ENCODE data around the gene PTGER3.

The PTGER3 gene

DNA sequence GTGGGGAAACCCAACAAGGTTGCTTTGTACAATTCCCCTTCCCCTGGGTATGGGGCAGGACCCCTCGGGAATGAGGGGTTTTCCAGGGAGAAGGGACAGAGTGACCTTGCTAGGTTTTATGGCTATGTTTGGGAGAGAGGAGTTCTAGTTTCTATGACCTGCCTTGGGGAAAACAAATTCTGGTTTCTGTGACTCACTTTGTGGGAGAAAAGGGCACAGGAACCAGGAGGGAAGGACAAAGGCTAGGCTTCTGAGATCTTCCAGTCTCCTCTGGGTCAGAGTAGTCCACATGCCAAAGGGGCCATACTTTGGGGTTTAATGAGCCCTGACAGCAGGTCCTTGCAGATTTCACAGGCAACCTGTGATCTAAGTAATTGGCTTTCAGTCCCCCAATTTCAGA lies 5.5 kb upstream of the PTGER3 start:
- FAIRE-seq (no peak), DNase-seq (ENCODE audit: insufficient read length, low spot score) (no peak)

DNA sequence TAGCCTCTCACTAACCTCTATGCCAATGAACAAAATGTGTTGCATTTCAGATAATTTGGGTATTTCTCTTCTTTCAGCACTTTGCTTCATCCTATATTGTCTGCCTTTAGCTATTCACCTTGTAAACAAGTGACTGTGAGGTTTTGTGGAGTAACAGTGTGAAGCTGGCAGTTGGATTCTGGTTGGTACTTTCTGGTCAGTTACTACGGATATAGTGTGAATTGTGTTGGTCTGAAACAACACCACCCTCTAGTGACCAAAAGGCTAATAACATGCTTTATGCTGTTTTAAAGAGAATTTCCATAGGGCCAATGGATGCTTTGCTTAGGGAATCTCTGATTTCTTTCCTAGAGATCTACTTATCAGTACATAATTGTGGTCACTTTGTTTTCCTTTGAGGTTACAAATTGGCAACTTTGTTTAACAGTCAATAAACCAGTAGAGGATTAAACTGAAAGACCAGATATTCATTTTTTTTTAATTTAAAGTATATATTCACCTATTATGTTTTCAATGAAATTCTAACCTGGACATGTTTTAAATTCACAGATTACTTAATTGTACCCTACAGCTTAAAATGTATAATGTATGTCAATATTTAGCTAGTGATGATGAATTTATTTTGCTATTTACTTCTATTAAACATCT lies 2.5 kb upstream of the PTGER3 start:
- FAIRE-seq = peak; percentile 88

DNA sequence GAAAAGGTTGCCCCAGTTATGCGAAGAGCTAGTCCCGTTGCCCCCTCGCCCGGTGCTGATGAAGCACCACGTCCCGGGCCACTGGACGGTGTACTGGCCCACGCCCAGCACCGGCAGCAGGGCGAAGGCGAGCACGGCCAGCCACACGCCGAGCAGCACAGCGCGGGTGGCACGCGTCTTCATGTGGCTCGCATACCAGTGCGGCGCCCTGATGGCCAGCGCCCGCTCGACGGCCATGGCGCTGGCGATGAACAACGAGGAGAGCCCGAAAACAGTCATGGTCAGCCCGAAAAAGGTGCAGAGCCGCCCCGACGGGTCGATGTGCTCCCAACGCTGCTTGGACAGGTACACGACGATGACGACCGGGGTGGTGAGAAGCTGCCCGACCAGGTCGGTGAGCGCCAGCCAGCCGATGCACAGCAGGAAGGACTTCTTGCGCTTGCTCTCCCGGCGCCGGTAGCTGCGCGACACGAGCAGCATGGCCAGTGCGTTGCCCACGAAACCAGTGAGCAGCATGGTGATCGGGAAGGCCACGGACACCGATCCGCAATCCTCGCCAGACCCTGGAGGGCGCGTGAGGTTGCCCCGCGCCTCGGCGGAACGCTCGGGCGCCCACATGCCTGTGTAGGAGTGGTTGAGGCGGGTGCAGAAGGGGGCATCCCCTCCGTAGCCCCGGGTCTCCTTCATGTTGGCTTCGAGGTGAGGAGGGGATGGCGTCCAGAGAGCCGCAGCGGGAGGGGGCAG lies 553 bp downstream of the PTGER3 start:
- DNase-seq (ENCODE audit: insufficient read length, low spot score) (no peak), FAIRE-seq (no peak)

More for the DNA sequence above, 2.5 kb upstream of the PTGER3 start:
- DNase-seq (ENCODE audit: insufficient read length, low spot score) = peak; percentile 48

DNA sequence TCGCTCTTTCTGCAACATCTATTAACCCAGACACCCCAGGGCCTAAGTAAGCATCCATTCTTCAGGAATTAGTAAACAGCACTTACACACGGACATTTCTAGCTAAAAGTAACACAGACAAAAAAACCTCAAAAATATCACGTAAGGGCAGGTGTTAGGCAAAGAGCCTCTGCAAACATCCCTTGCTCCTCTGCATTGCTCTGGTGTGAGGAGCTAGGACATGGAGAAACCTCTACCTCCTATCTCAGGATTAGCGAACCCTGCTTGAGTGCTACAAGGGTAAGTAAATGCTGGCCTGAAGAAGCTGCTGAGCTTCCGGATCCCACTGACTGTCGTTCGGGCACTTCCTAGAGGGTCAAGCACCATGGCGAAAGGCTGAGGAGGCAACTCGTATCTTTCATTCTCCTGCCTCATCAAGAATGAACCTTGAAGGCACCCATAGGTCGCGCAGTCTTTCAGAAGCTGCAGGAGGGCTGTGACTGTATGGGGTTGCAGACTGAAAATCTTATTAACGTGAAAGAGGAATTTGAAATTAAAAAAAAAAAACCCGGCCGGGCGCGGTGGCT lies 2.1 kb downstream of the PTGER3 start:
- DNase-seq (ENCODE audit: insufficient read length, low spot score) (no peak), FAIRE-seq (no peak)

DNA sequence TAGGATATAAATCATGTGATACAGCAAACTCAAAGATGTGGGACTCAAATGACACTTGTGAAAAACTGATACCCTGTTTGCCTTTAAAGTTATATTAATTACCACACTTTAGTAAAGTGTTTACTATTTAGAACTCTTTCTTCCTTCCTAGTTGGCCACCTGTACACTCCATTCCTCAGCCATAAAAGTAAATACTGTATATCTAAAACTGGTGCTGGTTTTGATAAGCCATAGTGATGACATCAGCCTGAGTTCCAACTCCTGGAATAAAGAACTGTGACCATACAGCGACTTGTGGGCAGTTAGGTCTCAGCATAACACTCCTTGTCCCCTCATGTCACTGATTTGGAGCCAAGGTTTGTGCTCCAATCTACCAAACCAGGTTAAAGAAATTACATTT lies 2.8 kb downstream of the PTGER3 start:
- FAIRE-seq (no peak), DNase-seq (ENCODE audit: insufficient read length, low spot score) (no peak)

DNA sequence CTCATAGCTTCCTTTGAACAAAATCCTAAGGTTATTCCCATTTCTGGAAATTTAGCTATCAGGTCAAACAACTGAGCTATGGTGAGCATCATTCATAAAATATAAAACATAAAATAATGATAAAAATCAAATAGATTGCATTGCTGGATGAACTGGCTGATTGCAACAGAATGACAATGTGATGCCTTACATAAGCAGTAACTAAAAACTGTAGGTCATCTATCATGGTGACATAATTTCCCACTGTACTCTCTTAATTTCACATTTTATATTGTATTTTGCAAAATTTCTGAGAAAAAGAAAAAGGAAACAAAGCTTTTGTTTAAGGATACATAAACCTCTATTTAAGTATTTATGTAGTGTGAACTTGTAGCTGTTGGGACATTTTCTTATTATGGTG lies 4.6 kb downstream of the PTGER3 start:
- FAIRE-seq (no peak), DNase-seq (ENCODE audit: insufficient read length, low spot score) (no peak)

DNA sequence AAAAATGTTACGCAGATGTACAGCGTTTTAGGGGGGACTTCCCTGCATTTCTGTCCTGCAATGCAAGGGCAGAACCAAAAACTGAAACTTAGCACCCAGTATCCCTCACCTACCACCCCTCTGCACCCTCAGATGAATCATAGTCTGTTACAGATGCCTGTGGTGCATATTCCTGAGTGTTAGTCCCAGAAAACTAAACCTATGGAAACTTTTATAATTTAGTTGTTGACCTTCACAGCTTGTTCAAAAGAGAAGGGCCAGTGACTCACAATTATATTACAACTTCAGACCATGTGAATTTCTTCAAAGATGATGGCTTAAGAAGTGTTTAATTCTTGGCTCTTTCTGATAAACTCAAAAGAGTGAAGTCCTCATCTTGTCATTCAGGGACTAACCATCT lies 5.8 kb downstream of the PTGER3 start:
- no peak for DNase-seq (ENCODE audit: insufficient read length, low spot score)
- no peak for FAIRE-seq

DNA sequence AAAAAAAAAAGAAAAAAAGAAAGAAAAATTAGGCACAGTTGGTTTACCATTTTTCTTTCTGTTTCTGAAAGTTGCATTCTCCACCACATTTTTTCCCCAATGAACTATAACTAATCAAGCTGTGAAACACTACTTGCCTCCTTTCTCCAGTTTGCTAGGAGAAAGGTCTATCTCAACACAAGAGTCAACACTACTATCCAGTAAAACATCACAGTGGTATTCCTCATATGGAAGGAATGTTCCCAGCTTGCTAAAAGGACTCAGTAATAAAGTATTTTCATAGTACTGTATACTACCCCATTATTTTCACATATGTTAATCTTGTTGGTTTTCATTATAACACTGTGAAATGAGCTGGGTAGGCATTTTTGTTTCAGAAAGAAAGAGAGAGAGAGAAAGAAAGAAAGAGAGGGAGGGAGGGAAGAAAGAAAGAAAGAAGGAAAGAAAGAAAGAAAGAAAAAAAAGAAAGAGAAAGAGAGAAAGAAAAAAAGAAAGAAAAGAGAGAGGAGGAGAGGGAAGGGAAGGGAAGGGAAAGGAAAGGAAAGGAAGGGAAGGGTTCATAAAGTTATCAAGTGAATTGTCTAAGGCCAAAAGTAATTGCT lies 7.9 kb downstream of the PTGER3 start:
- no peak for FAIRE-seq
- DNase-seq (ENCODE audit: insufficient read length, low spot score) = no peak

DNA sequence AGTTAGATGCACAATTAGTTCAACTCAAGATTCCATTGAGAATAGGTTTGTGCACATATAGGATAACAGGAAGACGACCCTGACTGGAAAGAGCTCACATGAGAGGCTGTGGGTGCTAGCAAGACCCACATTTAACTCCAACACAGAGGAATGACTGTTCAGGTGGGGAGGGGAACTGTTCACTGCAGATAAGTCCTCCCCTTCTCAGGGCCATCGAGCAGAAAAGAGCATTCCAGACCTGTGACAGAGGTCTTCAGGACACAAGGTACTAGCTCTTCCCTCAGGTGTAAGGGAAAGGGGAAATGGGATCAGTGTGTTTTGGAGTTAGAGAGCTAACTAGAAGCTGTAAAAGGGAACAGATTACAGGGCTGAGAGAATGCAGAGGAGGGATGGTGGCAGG lies 8.7 kb downstream of the PTGER3 start:
- FAIRE-seq (no peak), DNase-seq (ENCODE audit: insufficient read length, low spot score) (no peak)

DNA sequence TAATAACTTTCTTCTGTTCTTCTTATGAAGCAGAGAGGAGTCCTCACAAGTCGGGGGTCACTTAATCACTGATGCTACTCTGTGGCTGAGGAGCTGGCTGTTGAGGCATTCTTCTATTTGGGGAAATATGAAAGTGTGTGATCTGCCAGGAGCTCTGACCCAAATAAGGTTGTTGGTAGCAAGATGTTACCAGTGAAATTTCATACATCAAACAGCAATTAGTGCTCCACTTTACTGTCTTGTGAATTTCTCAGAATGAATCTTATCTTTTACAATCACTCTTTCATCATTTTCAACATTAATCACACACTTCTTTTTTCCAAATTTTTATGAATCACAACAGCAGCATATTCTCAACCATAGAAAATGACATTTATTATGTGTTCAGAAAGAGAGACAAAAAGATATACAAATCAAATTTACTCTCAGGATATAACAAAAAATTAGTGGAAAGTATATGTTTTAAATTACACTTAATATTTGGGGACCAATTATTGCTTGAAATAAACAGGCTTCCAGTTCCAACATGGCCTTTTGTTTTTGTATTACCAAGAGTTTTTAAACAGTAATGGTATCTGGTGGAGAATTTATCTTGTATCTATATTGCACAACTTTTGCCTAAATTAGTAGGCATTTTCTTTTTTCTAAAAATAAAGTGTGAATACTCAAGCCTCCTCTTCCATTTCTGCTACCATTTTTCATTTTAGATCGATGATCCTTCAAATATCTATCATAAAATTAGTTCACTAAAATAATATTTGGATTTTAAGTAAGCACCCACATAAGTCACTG lies 9.6 kb downstream of the PTGER3 start:
- no peak for FAIRE-seq
- DNase-seq (ENCODE audit: insufficient read length, low spot score) = no peak

DNA sequence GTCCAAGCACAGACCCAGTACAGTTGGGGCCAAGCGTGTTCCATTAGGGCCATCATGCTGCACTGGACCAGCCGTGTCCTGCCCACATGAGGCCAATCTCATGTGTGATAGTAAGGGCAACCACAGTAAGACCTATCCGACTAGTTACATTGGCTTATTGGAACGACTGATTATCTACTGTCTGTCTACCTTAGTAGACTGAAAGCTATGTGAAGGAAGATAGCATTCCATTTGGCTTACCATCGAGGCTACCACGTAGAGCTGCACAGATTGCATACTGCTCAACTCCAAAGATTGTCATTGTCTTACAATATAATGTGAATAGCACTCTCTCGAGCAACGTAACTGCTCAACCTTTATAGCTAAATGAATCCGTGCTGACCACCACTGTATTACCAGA lies 10.6 kb downstream of the PTGER3 start:
- DNase-seq (ENCODE audit: insufficient read length, low spot score) (no peak), FAIRE-seq (no peak)

DNA sequence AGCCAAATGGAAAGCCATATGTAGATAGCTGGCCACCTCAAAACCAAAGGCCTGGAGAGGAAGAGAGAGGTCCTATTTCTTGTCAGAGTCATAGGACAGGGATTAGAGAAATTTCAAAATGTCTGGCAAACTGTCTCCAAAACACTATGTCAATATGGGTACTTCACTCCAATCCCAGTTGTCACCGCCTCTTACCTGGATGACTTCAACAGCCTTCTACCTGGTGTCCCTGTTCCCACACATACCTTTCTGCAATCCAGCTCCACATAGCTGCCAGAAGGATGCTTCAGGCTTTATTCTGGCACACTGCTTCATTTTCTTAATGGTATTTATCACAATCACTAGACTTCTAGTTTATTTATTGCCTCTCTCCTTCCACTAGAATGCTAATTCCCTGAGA lies 14.5 kb downstream of the PTGER3 start:
- DNase-seq (ENCODE audit: insufficient read length, low spot score) = no peak
- FAIRE-seq = no peak

DNA sequence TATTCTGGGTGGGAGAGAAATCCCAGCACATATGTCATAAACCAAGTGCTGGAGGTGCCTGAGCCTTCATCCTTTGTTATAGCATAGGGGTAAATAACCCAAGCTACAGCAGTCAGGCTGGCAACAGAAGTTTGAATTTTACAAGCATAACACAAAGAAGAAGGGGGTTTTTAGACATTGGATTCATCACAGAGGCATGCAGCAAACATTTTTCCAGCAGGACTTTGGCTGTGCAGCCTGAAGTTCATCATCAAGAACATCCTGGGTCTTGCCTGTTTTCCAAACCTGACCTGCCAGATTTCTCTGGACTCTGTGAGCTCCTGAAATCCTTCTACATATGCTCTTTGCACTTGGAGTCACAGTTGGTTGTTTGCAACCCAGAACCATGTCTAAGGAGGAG lies 16.2 kb downstream of the PTGER3 start:
- no peak for FAIRE-seq
- no peak for DNase-seq (ENCODE audit: insufficient read length, low spot score)

DNA sequence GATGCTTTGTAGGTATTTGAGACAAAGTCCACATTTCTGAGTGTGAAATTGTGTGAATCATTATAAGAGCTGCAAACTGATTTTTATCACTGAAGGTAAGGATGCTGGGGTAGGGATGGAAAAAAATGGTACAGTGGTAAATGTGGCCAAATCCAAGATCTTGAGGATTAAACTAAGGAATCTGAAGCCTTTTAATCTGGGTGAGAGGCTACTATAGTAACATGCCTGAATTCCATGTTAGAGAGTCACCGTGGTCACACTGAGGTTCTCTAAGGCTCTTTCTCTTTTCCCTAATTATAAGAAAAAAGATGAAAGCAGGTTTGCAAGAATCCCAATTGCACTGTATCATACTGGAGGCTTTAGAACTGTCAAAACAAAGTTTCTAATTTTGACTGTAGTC lies 17.6 kb downstream of the PTGER3 start:
- DNase-seq (ENCODE audit: insufficient read length, low spot score) = no peak
- FAIRE-seq = no peak

DNA sequence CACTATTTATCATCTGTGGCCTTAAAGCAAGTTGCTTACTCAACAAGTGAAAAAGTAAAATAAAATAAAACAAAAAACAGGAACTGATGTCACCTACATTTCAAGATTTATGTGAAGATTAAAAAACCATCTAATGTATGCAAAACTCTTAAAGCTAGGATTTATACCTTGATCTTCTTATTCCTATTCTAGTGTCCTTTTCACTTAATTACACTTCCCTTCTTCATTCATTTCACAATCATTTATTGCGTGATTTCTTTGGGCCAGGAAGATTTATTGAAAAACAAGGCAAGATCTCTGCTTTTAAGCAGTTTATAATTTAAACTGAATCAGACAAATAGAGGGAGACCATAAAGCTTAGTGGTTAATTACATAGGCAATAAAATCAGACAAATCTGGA lies 18.6 kb downstream of the PTGER3 start:
- FAIRE-seq (no peak), DNase-seq (ENCODE audit: insufficient read length, low spot score) (no peak)

DNA sequence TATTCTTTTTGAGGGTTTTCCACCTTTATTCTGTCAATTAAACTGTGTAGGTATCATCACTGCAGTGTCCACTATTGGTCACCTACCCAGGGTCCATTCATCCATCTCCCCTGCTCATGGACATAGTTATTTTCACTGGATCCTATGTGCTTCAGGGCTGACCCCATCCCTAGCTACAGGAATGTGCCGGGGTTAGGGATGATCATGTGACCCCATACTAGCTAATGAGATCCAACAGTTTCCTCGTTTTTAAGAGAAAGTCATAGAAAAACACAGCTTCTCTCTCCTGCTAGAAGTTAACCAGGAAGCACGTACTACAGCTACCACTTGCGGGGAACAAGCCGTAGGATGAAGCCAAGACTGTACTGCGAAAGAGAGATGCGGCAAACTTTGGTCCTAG lies 19.6 kb downstream of the PTGER3 start:
- no peak for DNase-seq (ENCODE audit: insufficient read length, low spot score)
- no peak for FAIRE-seq

DNA sequence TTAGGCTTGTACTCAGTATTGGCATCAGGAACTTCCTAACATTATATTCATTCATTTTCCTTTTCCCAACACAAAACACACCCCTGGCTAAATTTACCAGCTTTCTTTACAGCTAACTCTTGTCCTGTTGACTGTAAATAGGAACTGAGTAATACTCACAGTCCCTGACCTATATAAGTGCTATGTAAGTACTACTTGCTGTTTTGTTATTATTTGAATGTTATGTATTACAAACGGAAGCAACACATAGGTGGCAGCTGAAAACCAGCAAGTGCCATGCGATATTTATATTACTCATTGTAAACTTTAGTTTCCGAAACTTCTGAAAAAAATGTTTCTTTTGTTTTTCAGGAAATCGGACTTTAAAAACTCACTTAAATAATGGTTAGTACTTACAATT lies 21.5 kb downstream of the PTGER3 start:
- no peak for FAIRE-seq
- DNase-seq (ENCODE audit: insufficient read length, low spot score) = no peak

DNA sequence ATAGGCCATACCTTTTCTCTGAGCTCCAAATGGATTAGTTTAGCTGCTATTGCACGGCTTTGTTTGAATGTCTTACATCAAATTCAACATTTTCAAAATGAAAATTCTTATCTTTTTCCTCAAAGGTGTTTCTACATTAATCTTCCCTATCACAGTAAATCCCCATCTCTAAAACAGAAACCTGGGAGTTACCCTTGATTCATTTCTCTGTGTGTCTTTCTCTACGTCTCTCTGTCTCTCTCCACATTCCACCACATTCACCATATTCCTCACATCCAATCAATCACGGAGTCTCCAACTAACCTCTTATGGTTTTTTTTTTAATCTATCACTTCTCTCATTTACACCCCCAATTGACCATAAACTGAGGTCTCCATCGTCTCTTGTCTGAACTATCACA lies 24.1 kb downstream of the PTGER3 start:
- FAIRE-seq = no peak
- no peak for DNase-seq (ENCODE audit: insufficient read length, low spot score)

DNA sequence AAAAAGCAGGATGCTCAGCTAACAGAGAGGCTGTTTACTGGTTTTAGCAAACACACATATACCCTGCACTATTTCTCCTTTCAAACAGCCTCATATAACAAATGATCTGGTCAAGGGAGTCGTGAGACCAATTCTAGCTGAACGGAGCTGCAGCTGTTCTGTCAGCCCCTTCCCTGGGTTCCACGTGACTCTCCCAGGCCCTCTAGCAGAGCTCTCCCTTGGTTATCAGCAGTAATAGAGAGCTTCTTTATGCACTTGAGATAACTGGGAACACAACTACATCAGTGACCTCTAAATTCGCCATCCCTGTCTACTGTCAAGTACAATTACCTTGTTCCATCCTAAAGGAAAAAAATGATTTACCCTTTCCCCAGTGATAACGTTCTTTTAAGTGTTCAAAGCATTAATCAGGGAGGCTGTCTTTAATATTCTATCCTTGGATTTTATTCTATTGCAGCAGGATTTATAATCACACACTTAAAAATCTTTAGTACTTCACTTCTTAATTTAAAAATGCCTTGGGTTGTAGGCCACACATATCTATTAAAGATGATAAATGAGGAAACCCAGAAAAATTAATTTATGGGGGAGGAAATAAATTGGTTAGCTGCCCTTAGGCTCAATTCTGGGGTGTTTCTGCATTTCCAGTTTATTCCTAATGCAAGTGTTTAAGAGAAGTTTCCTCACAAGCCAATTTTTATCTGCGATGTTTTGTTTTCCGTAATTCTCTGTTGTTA lies 28.2 kb downstream of the PTGER3 start:
- DNase-seq (ENCODE audit: insufficient read length, low spot score) (no peak), FAIRE-seq (no peak)

DNA sequence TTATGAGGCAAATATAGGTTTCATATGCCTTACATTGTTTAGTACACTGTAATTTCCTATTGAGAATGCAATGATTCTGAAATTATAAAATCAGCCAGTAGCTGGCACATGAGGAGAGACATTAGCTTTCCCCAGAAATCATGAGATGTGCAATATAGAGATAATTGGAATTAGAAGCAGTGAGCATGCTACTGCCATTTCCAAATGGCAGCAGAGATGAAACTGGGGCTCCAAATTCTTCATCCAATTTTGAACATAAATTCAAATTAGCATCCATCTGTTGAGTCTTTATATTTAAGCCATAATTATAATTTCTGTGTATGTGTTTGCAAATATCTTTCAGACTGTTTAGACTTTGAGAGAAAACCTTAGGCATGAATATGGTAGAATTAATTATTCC lies 28.8 kb downstream of the PTGER3 start:
- DNase-seq (ENCODE audit: insufficient read length, low spot score) (no peak), FAIRE-seq (no peak)

DNA sequence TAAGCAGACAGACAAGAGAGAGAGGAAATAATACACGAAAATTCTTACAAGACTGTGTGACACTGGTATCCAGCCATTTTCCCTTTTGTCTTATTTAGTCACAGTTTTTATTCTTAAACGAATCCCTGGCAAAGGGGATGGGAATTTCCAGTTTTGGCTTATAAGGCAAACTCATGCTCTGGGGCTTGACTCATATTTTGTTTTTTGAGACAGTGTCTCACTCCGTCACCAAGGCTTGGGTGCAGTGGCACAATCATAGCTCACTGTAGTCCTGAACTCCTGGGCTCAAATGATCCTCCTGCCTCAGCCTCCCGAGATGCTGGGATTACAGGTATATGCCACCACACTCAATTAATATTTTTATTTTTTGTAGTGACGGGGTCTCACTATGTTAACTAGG lies 31.9 kb downstream of the PTGER3 start:
- FAIRE-seq = no peak
- DNase-seq (ENCODE audit: insufficient read length, low spot score) = no peak
